Prostate gland (tissue), 2 donors: ENCODE data around the gene RBM44.

ENCODE experiments used
- CTCF ChIP-seq, 4 experiments: fragments of 200-600 bp in 2 of 4; fragments of 450-650 bp in 2 of 4; sonication (generic) in 2 of 4; IDR thresholded peaks; 1 replicate in 3 of 4; 2 replicates in 1 of 4; pipeline ENCODE4 v1.5.1; 2016 to 2019; ENCODE audit warnings: antibody characterized with exemption in 4 of 4, mild to moderate bottlenecking in 2 of 4, moderate library complexity in 2 of 4
- POLR2A ChIP-seq: fragments of 450-650 bp; IDR thresholded peaks from one replicate; pipeline ENCODE4 v1.6.1; 2016; ENCODE audit warnings: antibody characterized with exemption, mild to moderate bottlenecking
- POLR2AphosphoS5 ChIP-seq: sonication (generic); formaldehyde crosslinking; IDR thresholded peaks from one replicate; pipeline ENCODE4 v1.6.1; 2017; ENCODE audit warnings: antibody characterized with exemption

DNA sequence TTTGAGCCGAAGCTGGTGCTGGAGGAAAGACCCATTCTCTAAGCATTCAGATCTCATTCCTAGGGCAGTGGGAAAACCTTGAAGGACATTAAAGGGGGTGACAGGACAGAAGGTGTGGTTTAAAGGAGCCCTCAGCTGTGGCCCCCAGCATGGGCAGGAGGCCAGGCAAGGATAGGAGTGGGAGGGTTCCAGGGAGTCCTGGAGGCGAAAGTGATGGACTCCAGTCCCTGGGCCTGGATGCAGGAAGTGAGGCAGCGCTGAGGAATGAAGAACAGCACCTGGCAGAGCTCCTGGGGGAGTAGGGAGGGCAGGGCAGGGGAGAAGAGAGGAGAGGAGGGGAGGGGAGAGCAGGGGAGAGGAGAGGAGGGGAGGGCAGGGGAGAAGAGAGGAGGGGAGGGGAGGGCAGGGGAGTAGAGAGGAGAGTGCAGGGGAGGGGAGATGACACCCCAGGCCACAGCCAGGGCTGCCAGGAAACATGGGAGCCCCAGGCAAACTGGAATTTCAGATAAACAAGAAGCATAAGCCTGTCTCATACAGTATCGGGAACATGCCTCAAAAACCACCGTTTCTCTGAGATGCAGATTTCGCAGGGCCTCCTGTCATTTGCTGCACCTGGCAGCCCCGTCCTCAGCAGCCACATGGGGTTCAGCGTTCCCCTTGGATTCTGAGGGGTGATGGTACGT lies 66.5 kb downstream of the RBM44 start:
- TF ChIP-seq CTCF (IDR thresholded peaks at IDR 0.05) (no peak), POLR2A (no peak), POLR2AphosphoS5 (no peak)
